Stimulated activated CD8-positive, alpha-beta memory T cell treated with anti-CD3 and anti-CD28 coated beads, Interleukin-7, amount 100 ng/mL, for 4 hours (primary cell): ENCODE results near the gene SLIT1.
A peak's percentile ranks its signal among the peaks of the same experiment; 100 is the strongest.

Source experiments
- DNase-seq, 2 donors: peaks; one replicate each; pipeline ENCODE4 v3.0.0-alpha.2; 2020; ENCODE audit warnings: low read depth in 2 of 2

Gene SLIT1

DNA sequence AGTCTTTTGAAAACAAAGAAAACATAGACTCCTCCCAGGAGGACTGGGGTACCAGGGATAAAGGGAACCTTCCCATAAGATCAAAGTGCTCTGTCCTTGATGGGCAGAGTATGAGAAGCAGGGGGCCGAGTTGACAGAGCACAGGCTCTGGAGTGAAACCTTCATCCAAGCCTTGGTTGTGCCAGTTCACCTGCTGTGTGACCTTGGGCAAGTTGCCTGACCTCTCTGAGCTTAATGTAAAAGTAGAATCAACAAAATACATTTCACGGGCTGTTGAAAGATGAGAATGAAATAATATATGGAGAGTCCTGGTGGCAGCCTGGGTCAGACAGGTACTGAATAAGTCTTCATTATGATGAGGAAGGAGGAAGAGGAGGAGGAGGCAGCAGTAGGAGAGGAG, 69.9 kb downstream of the SLIT1 start:
- no peak for DNase-seq

DNA sequence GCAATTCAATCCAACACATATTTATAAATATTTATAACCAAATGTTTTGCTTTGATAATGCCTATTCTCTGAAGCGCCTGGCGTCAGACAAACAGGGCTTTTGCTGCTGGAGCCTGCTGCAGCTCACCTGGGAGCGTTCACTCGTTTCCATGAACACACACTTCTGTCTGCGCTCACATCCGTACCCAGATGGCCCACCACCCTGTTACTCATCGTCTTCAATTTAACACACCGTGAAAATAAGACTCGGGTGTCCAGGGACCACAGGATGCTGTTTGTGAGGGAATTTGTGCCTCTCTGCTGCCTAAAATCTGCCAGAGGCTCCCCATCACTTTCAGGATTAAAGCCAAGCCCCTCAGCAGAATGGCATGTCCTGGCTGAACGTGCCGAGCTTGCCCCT, 74.1 kb downstream of the SLIT1 start:
- DNase-seq, result no peak

DNA sequence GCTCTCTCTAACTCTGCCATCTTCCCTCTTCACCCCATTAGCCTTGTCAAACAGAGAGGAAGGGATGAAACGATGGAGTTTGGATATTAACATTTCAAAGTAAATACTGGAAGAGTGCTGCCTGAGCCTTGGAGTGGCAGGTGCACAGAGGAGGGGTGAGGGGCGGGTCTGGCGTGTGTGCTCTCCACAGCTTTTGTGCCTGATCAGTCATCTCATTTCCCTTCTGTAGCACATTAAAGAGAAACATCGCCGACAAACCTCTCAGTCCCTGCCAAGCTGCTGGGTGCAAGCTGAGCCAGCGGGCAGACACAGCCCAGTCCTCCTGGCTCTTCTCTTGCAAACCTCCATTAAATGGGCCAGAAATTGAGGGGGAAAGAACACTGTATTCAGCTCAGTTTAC, 76.2 kb downstream of the SLIT1 start:
- DNase-seq, result no peak

DNA sequence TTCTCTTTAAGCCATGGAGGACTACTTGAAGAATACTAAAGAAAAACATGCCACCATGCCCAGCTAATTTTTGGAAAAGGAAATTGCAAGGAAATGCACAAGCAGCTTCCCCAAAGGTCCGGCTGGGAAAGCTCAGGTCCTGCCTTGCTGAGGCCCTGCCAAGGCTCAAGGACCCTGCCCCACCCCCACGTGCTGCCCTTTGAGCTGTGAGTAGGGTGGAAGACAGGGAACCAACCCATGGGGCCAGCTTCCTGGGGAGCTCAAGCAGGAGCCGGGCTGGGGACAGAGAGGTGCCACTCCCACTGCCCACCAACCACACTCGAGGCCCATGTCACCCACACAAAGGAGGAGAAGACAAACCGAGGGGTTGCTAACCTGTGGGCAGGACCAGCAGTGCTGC, 78.2 kb downstream of the SLIT1 start:
- DNase-seq, result no peak

DNA sequence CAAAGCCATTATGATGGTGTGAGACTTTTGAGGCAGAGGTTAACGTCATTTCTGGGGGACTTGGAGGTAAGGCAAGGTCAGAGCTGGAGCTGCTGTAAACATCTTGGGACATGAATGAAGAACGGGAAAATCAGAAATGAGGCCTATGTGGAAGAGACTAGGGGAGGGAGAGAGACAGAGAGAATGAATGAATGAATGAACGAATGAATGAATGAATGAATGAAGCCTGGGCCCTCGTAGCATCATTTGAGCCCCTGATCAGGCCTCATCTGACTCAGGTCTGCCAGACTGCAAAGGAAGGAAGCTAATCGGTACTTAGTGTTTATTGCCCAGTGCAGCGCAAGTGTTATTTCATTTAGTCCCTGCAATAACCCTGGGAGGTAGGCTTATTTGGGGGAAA, 79.6 kb downstream of the SLIT1 start:
- DNase-seq, result no peak

DNA sequence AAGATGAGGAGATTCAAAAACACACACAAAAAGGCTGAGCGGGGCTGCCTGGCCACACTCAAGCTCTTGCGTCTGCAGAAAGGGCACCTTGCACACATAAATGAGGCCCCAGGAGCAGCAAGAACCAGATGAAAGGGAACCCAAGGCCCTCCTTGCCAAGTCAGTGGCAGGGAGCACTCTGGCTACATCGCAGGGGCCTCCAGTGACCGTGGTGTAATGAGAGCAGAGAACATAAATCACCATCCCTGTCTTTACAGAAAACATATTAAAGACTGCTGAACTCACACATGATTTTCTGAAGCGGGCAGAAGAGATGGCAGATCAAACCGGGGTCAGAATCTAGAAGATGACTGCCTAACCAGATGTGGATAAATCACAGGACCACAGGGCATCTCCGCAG, 80.5 kb downstream of the SLIT1 start:
- DNase-seq, result no peak

DNA sequence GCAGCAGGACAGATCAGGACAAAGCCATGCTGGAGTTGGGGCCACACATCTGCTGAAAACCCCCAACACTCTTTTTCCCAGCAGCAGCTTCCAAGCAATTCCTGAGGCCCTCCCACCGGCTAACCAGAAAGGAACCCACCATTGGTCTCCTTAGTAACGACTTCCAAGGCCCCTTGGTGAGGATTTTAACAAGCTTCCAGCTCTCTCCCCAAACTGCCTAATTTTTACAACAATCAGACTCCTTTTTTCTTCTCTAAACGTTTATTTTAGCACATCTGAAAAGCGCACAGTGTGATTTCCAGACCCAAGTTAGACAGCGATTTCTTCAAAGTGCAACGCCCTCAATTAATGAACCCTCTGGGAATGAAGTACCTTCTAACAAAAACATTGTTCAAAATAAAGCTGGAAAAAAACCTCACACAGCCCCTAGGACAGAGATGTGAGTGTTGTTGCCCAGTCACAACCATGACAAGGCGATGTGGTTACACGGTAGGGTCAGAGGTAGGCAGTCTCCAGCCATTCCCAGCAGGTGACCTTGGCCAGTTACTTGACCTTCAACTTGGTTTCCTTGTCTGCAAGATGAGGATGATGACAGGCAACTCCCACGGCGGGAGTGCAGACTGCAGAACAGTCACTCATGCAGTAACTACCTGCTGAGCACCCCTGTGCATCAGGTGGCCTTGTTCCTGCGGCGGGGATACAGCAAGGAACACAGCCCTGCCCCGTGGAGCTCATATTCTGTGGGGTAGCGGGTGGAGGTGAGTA, 82.3 kb downstream of the SLIT1 start:
- DNase-seq, result no peak

DNA sequence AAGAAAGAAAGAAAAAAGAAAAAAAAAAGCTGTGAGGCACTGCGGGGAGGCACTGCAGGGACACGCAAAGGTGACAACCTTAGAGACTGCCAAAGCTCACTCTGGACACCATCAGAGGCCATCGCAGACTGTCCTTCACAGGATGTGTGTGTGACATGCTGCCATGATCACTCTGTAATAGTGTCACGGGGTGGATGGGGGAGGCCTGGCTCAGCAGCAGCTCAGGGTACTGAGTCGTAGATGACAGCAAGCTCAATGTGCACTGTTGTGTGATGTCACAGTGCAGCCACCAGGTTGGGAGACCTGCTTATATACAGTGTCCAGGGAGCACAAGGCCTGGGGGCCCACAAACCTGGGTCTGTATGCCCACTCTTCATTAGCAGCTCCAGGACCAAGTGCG, 83.3 kb downstream of the SLIT1 start:
- no peak for DNase-seq

DNA sequence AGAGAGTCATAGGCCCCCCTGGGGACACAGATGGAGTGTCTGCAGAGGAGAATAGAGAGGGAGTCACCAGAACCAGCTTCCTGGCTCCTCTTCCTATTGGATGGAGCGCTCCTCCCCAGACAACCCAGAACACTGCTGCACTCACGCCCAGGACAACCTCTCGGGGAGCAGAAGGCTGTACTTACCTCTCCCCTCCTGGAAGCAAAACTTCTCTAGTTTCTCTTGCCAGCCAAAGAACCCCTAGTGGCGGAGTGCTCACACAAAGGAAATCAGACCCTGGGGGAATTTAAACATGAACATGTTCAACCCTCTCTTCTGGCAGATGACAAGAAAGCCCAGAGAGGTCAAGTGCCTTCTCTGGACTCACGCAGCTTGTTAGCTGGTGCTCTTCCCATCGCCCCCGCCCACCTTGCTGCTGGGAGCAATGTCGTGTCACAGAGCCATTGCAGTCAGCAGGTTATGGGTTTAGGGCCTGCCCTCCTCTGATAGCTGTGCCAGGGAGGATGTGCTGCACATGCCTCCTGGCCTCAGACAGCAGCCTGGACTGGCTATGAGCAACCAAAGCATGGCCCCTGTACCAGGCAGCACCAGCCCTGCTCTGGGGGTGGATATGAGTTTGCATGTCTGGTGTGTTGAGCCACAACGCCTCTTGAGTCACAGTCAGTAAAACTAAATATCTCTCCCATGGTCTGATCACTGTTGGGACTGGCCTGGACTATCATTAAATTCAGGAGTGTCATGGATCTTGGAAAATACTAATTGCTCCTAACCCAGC, 84.4 kb downstream of the SLIT1 start:
- DNase-seq, result no peak

DNA sequence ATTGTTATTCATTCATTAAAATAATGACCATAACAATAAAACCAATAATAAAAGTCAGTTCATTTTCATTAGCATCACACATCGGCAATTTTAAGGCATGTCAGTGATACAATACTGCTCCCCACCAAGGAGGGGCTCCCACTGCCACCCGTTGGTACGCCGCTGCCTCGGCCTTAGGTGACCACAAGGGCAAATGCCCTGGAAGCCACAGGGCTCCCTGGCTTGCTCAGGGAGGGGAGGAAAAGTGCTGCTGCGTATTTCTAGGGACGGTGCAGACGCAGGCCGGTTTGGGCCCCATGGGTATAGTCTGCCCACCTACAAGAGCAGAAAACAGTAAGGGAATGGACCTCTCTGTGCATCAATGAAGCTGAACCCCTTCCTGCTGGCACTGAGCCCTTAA, 85.1 kb downstream of the SLIT1 start:
- no peak for DNase-seq

DNA sequence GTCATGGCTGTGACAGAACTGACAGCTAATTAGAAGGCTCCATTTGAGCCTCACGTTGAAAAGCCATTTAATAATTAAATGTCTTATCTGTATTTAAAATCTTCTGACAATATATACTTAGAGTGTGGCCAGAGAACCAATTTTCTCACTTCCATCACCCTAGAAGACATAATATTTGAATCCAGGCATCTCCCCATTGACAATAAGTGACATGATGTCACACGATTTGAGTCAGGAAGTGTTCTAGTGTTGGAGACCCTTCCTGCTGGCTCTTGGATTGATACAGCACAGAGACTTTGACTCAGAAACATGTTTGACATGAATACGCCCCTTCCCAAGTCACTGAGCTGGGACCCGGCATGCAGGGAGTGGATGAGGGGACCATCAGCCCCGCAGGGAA, 85.9 kb downstream of the SLIT1 start:
- no peak for DNase-seq

DNA sequence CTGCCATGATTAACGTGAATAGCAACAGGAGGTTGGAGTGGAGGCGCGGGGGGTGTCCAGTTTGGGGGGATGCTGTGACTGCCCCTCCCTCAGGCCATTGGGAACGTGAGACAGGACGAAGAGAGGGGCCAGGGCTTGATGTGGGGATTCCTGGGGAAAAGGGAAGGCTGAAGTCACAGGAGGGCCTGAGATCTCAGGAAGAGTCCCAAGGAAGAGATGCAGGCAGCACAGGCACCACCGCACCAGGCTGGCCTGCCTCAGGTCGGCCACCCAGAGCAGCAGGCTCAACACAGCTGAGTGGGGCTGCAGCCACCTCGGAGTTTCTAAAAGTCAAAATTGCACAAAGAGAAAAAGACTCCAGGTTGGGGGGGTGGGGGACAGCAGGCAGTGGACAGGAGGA, 86.7 kb downstream of the SLIT1 start:
- DNase-seq, result no peak

DNA sequence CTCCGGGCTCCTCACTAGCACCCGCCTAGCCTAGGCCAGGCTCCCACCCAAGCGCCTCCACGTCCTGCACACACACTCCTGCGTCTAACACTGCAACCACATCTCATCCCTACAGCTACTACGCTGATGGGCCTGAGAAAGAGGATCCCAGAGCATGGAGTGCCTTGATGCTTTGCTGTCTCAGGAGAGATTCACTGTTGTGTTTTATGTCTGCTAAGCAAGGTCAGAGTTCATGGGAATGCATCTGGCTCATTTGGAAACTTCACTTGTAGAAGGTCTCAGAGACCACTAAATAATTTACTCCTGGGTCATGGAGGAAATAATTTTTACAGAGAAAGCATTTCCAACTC, 88.7 kb downstream of the SLIT1 start:
- DNase-seq, result no peak

DNA sequence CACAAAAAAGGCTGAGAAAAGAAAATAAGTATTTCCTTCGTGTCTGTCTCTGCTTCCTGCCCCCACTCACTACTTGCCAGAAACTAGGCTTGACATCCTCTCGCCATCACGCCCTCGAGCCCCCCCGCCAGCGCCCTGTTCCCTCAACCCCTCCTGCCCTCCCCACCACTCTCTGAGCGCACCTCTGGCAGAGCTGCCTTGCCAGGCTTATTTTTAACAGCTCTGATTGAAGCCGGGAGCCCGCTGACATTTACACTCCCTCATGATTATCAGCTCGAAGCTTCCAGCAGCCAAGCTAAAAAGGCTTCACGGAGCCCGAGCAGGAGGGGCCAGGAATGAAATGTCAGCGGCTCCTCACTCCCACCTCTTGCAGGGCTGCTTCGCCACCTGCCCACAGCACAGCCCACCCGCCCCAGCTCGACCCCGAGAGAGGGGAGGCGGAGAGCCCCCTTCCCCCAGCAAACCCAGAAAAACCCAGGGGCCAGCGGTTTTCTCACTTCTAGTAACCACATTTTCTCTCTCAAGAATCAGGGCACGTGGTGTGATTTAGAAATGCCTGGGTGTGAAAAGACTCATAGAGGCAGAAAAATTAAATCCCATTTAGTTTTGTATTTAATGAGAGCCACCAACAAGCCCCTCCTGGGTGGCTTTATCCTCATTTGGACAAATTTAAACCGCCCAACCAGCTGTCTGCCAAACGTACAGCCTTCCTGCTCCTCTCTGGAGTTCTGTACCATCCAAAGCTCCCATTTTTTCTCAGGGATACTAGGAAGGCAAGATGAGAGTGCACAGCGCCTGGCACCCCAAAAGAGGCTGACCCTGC, 89.3 kb downstream of the SLIT1 start:
- peak in 1 of 2 donors; percentile 36 for DNase-seq

DNA sequence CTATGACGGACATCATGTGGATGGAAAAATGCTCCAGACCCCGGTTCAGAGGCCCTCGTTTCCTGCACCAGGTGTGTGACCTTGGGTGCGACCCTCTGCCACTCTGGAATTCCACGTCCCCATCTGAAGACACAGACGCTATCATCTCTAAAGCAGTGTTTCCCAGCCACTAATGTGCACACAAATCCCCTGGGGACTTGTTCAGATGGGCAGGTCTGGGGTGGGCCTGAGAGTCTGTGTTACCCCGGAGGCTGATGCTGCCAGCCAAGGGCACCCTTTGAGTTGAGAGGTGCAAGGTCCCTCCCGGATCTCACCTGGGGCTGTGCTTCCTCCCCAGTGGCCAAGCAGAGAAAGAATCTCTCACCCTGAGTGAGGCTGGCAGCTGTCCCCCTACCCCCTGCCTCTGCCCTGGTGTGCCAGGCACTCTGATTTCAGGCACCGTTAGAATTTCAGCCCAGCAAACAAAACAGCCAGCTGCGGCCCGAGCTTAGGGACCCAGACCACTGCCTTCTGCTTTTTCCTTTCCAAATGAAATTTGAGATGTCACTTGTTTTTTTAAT, 90.0 kb downstream of the SLIT1 start:
- no peak for DNase-seq

DNA sequence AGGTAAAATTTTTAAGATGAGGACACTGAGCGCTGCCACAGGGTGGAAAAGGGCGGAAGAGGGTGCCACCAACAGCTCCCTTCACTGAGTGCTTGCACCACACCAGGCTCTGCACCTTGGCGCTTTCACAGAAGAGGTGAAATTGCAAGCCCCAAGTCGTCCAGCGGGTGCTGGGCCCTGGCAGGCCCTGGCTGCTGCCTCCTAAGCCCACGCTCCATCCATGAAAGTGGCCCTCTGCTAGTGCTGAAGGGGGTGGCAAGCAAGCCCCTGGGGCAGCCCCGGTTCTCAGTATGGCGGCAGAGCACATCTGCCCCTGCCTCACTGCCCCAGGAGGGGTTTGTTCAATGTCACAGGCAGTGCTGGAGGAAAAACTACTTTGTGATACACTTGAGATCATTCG, 95.1 kb downstream of the SLIT1 start:
- DNase-seq, result no peak

DNA sequence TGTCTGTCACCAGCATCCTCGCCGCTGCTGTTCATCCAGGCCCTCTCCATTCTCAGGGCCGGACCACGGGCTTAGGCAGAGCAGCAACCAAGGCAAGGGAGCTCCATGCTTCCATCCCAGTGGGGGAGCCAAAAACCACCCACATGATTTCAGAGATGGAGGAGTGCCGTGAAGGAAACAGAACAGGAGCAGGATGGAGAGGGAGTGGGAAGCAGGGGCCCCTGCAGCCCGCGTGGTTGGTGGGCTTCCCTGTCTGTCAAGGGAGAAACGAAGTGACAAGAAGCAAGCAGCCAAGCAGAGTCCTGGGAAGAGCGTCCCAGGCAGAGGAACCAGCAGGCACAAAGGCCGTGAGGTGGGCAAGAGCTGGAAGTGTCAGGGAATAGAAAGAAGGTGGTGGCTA, 95.7 kb downstream of the SLIT1 start:
- no peak for DNase-seq

DNA sequence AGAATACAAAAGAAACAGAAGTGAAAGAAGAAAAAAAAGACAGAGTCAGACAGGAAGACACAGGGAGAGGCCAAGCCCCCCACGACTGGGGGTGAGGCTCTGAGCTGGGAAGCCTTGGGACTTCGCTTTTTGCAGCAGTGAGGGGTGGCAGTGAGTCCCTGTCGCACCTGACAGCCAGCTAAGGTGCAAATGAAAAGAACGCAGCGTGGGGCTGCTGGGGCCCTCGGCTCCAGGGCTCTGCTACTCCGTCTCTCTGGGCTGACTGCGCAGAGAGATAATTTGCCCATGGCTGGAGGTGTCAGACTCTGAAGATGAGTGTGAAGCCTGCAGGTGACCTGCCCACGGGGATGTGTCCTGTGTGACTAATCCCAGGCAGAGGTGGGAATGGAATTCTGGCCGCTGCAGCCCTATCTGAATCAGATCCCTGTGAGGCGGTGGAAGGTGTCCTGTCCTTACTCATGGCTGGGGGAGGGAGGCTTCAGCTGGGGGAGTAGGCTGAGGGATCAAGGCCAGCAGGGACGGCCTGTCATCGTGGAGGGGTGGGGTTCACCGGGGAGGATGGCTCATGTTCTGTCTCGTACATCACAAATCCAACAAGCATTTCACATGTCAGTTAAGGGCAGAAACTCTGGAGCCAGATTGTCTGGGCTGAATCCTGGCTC, 96.4 kb downstream of the SLIT1 start:
- DNase-seq, result no peak

DNA sequence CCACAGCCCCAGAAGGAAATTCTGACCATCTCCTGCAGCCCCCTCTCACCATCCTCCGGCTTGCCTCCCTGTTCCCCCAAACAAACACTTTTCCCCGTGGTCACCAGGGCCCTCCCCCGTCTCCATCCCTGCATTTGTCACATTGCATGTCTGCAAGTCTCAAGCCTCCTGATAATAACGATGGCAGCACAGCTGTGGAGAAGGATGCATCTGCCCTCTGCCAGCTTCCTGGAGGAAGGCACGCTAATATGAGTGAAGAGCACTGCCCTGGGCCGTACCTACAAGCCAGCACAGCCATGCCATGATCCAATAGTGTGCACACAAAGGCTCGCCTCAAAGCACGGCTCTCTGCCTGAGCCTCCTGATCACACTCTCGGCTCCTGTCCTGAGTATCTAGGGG, 98.5 kb downstream of the SLIT1 start:
- DNase-seq, result no peak

DNA sequence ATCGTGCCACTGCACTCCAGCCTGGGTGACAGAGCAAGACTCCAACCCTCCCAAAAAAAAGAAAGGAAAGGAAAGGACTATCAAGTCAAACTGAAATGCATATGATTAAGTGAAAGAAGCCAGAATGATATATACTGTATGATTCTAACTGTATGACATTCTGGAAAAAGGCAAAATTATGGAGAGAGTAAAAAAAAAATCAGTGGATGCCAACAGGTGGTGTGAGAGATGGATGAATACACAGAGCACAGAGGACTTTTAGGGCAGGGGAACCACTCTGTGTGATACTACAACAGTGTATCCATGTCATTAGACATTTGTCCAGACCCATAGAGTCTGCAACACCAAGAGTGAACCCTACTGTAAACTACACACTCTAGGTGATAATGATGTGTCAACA, 99.2 kb downstream of the SLIT1 start:
- DNase-seq, result no peak

DNA sequence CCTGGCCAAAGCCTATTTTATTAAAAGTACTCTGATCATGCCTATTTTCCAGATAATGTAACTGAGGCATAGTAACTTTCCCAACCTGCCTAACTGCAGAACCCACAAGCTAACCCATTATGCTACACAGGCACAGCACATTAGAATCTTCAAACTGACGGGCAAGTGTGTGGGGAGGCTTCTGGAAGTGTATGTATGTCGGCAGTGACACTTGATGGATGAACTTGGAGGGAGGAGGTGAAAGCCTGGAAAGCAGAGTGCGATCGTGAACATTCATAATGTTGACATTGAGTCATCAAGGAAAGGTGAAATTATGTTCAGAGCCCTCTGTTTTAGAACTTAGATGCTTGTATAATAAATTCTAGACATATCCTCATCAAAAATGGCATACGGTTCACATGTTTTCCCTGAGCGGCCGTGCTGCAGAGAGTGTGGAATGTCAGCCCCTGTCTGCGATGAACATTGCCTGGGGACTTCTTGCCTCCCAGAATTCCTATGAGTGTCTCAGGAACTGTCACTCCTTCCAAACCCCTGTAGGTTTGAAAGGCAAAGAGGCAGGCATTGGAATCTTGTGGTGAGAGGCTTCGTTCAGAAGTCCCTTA, 102.4 kb downstream of the SLIT1 start:
- DNase-seq, result no peak
